GM23248 (cell line): ENCODE data around the gene ATP23. TPM values are rescaled to one million over a fixed set of nuclear protein-coding genes. Genes with fewer than 3 reads are reported as not detected.
A peak's percentile ranks its signal among the peaks of the same experiment; 100 is the strongest.

Experiments
- DNase-seq: peaks from one replicate; pipeline ENCODE4 v3.0.0-alpha.2; 2015
- H2AFZ ChIP-seq: fragments of 200-600 bp; sonication (generic); 2 replicates; pipeline ENCODE4 v1.6.1; 2016; ENCODE audit warnings: antibody characterized with exemption
- H3F3A ChIP-seq: fragments of 200-600 bp; sonication (generic); 2 replicates; pipeline ENCODE4 v1.6.1; 2016; ENCODE audit warnings: mild to moderate bottlenecking, antibody characterized with exemption, mixed run types; ENCODE audit not compliant: insufficient read depth
- H3K27ac ChIP-seq: fragments of 200-600 bp; sonication (generic); 2 replicates; pipeline ENCODE4 v1.5.1; 2016; ENCODE audit warnings: mild to moderate bottlenecking
- H3K27me3 ChIP-seq: fragments of 200-600 bp; sonication (generic); replicated peaks from 2 replicates; pipeline ENCODE4 v1.6.1; 2016; ENCODE audit warnings: mild to moderate bottlenecking; ENCODE audit not compliant: insufficient read depth
- H3K36me3 ChIP-seq: fragments of 200-600 bp; sonication (generic); 2 replicates; pipeline ENCODE4 v1.6.1; 2016; ENCODE audit warnings: low read depth, mild to moderate bottlenecking
- H3K4me1 ChIP-seq: fragments of 200-600 bp; sonication (generic); 2 replicates; pipeline ENCODE4 v1.6.1; 2016; ENCODE audit warnings: mild to moderate bottlenecking; ENCODE audit not compliant: insufficient read depth
- H3K4me2 ChIP-seq: fragments of 200-600 bp; sonication (generic); one replicate; pipeline ENCODE4 v1.6.1; 2016; ENCODE audit warnings: mild to moderate bottlenecking; ENCODE audit not compliant: unreplicated experiment
- H3K4me3 ChIP-seq: fragments of 200-600 bp; sonication (generic); 2 replicates; pipeline ENCODE4 v1.5.1; 2016; ENCODE audit warnings: mild to moderate bottlenecking
- H3K79me2 ChIP-seq: fragments of 200-600 bp; sonication (generic); 2 replicates; pipeline ENCODE4 v1.6.1; 2016; ENCODE audit warnings: mild to moderate bottlenecking; ENCODE audit not compliant: insufficient read depth
- H3K9ac ChIP-seq: fragments of 200-600 bp; sonication (generic); 2 replicates; pipeline ENCODE4 v1.6.1; 2016; ENCODE audit warnings: mild to moderate bottlenecking
- H3K9me2 ChIP-seq: fragments of 200-600 bp; sonication (generic); 2 replicates; pipeline ENCODE4 v1.6.1; 2016; ENCODE audit warnings: mixed run types, mild to moderate bottlenecking, moderate library complexity; ENCODE audit not compliant: insufficient read depth
- H3K9me3 ChIP-seq: fragments of 200-600 bp; sonication (generic); one replicate; pipeline ENCODE4 v1.6.1; 2017; ENCODE audit warnings: low read depth
- H4K20me1 ChIP-seq: fragments of 200-600 bp; sonication (generic); 2 replicates; pipeline ENCODE4 v1.6.0; 2016; ENCODE audit not compliant: insufficient read depth
- EZH2 ChIP-seq: fragments of 200-600 bp; sonication (generic); IDR thresholded peaks from 2 replicates; pipeline ENCODE4 v1.6.1; 2018; ENCODE audit warnings: antibody characterized with exemption, mild to moderate bottlenecking; ENCODE audit not compliant: insufficient read depth, poor library complexity, severe bottlenecking
- EZH2phosphoT487 ChIP-seq: fragments of 200-600 bp; sonication (generic); IDR thresholded peaks from 2 replicates; pipeline ENCODE4 v1.6.1; 2018; ENCODE audit warnings: antibody characterized with exemption, moderate library complexity, mild to moderate bottlenecking, low read depth; ENCODE audit not compliant: insufficient read depth
- WGBS, 2 experiments: methylation state at CpG; one replicate each; pipeline ENCODE4 v1.1.6; 2015 to 2017; ENCODE audit warnings: low lambda C conversion rate in 2 of 2, low coverage in 1 of 2; ENCODE audit errors: missing lambda C conversion rate in 2 of 2; 5-methylcytosine and 5-hydroxymethylcytosine counted together
- in situ Hi-C: fragments of 300-500 bp; cut with MboI; formaldehyde crosslinking; loops from 2 replicates; pipeline ENCODE4 v1.15.0; 2020
- polyA plus RNA-seq: library from polyadenylated mRNA; unstranded; fragments of >200 nt; fragmentation: Nextera tagmentation; extraction: Ambion mirVana; gene quantifications from 2 replicates; pipeline ENCODE4 v1.2.1, GENCODE V29; 2016
- total RNA-seq: library from RNA; depleted of rRNA; stranded (reverse); fragments of >200 nt; shearing (Covaris generic); gene quantifications from 2 replicates; pipeline ENCODE4 v1.2.3, GENCODE V29; 2014

ATP23 gene
- total and polyA plus RNA-seq, 2 experiments from 2014 or later = 5.7 to 14.8 TPM

- TF ChIP-seq EZH2phosphoT487 (no peak), EZH2 (no peak)
- no peaks in the 10 kb centered on the region for H3K36me3 ChIP-seq
- in situ Hi-C loops = no loop called here
These were observed 36.9 kb upstream of the ATP23 start for GRCh38 chr12:57904426-57904825.

GRCh38 chr12:57904848-57905811, 36.2 kb upstream of the ATP23 start:
- H3K4me1 ChIP-seq = no peaks in the 10 kb centered on the region
- peak; percentile 92 for DNase-seq
- H3K4me3 ChIP-seq = peak overlapping the region; percentile 21; the same call in 1 of the 2 replicates
- in situ Hi-C loops = loop anchor here (5.0 kb wide), 1 partner anchor 83 kb away; no protein-coding TSS in a partner anchor
- no peaks in the 10 kb centered on the region for H3K36me3 ChIP-seq
- TF ChIP-seq EZH2phosphoT487 = no peak
- no peak for TF ChIP-seq EZH2
- no peaks in the 10 kb centered on the region for H3K27me3 ChIP-seq
- 42% methylated on average over 26 of the region's 26 CpGs for WGBS, 2 experiments
- no peaks in the 10 kb centered on the region for H3K79me2 ChIP-seq
- peak overlapping the region; percentile 68 for H2AFZ ChIP-seq
- no peak overlapping the region for H3K27ac ChIP-seq
- no peaks in the 10 kb centered on the region for H3K9me3 ChIP-seq
- no peaks in the 10 kb centered on the region for H4K20me1 ChIP-seq
- peak overlapping the region; percentile 25 for H3K4me2 ChIP-seq
- H3K9me2 ChIP-seq = no peaks in the 10 kb centered on the region
- peak overlapping the region; percentile 19; the same call in 1 of the 2 replicates for H3K9ac ChIP-seq
- H3F3A ChIP-seq = no peaks in the 10 kb centered on the region

More at GRCh38 chr12:57904426-57904825, 36.9 kb upstream of the ATP23 start:
- Histone ChIP-seq H3K27me3 (no peaks in the 10 kb centered on the region), H3K4me1 (no peaks in the 10 kb centered on the region), H4K20me1 (no peaks in the 10 kb centered on the region), H3K9me3 (no peaks in the 10 kb centered on the region), H2AFZ (no peak overlapping the region), H3K4me3 (no peak overlapping the region), H3K4me2 (no peak overlapping the region), H3F3A (no peaks in the 10 kb centered on the region), H3K9ac (no peak overlapping the region), H3K9me2 (no peaks in the 10 kb centered on the region), H3K79me2 (no peaks in the 10 kb centered on the region), H3K27ac (no peak overlapping the region)
- DNase-seq = no peak
- 72 to 74% methylated on average over 4 of the region's 4 CpGs for WGBS, 2 experiments

- WGBS, 2 experiments = 47 to 50% methylated on average over 7 of the region's 7 CpGs
- Histone ChIP-seq H3K27ac (no peak overlapping the region), H3K36me3 (no peaks in the 10 kb centered on the region), H3F3A (no peaks in the 10 kb centered on the region), H2AFZ (peak overlapping the region; percentile 68), H3K9me2 (no peaks in the 10 kb centered on the region), H3K4me1 (no peaks in the 10 kb centered on the region), H3K79me2 (no peaks in the 10 kb centered on the region), H4K20me1 (no peaks in the 10 kb centered on the region), H3K4me3 (no peak overlapping the region), H3K9me3 (no peaks in the 10 kb centered on the region), H3K9ac (no peak overlapping the region), H3K27me3 (no peaks in the 10 kb centered on the region), H3K4me2 (no peak overlapping the region)
- TF ChIP-seq EZH2phosphoT487 = no peak
- TF ChIP-seq EZH2 = no peak
- no peak for DNase-seq
- in situ Hi-C loops = loop anchor here (5.0 kb wide), 1 partner anchor 84 kb away; no protein-coding TSS in a partner anchor
These were observed 35.4 kb upstream of the ATP23 start for GRCh38 chr12:57905812-57906475.

GRCh38 chr12:57906821-57907220, 34.5 kb upstream of the ATP23 start:
- 71 to 83% methylated on average over 4 of the region's 4 CpGs for WGBS, 2 experiments
- H3K9me2 ChIP-seq = no peaks in the 10 kb centered on the region
- no peak for TF ChIP-seq EZH2
- no peak for TF ChIP-seq EZH2phosphoT487
- H3K27me3 ChIP-seq = no peaks in the 10 kb centered on the region
- DNase-seq = no peak
- H4K20me1 ChIP-seq = no peaks in the 10 kb centered on the region
- no peak overlapping the region for H3K27ac ChIP-seq
- no peaks in the 10 kb centered on the region for H3K36me3 ChIP-seq
- H3K4me3 ChIP-seq = no peak overlapping the region
- H3K79me2 ChIP-seq = no peaks in the 10 kb centered on the region
- no peak overlapping the region for H3K4me2 ChIP-seq
- no peak overlapping the region for H2AFZ ChIP-seq
- in situ Hi-C loops = loop anchor here (5.0 kb wide), 1 partner anchor 85 kb away; no protein-coding TSS in a partner anchor
- no peaks in the 10 kb centered on the region for H3K4me1 ChIP-seq
- no peaks in the 10 kb centered on the region for H3K9me3 ChIP-seq
- no peak overlapping the region for H3K9ac ChIP-seq
- no peaks in the 10 kb centered on the region for H3F3A ChIP-seq
